WTC11 (cell line): Measurements from ENCODE around the gene TSPAN18. TPM values are rescaled to one million over a fixed set of nuclear protein-coding genes. Genes with fewer than 3 reads are reported as not detected.

Source experiments
- ATAC-seq: fragments of 200-7000 bp; cut with Tn5 transposase; 2 replicates; pipeline ENCODE4 v1.10.0; 2021; ENCODE audit warnings: mild to moderate bottlenecking, moderate library complexity
- CTCF ChIA-PET: fragments of 300-600 bp; sonication (Branson Sonifier 250); formaldehyde crosslinking; loops from one replicate; lab custom pipeline; 2021; ENCODE audit warnings: antibody characterized with exemption; lab: Charles Lee
- POLR2A ChIA-PET: fragments of 350-600 bp; sonication (Branson Sonifier 250); formaldehyde crosslinking; loops from one replicate; lab custom pipeline; 2021; ENCODE audit warnings: antibody characterized with exemption; lab: Charles Lee
- DNase-seq: peaks from one replicate; pipeline ENCODE4 v3.0.0; 2021; ENCODE audit warnings: low spot score
- H3K27ac Mint-ChIP-seq: 2 replicates; pipeline ENCODE4 v1.8.0; 2021; ENCODE audit warnings: mixed read lengths
- H3K27me3 Mint-ChIP-seq: 2 replicates; pipeline ENCODE4 v1.8.0; 2021; ENCODE audit warnings: low read depth, mild to moderate bottlenecking, moderate library complexity, mixed read lengths
- H3K36me3 Mint-ChIP-seq: 2 replicates; pipeline ENCODE4 v1.8.0; 2021; ENCODE audit warnings: mixed read lengths
- H3K4me1 Mint-ChIP-seq: 2 replicates; pipeline ENCODE4 v1.8.0; 2022; ENCODE audit warnings: mixed read lengths
- H3K4me3 Mint-ChIP-seq: 2 replicates; pipeline ENCODE4 v1.8.0; 2021; ENCODE audit warnings: mild to moderate bottlenecking, moderate library complexity, mixed read lengths
- H3K9me3 Mint-ChIP-seq: 2 replicates; pipeline ENCODE4 v1.8.0; 2021; ENCODE audit warnings: mixed read lengths
- ATF3 ChIP-seq: sonication (generic); formaldehyde crosslinking; conservative IDR thresholded peaks from 2 replicates; pipeline ENCODE4 v1.8.1; 2022; ENCODE audit warnings: mild to moderate bottlenecking, missing genetic modification reagents
- ATF6 ChIP-seq: sonication (generic); formaldehyde crosslinking; IDR thresholded peaks from 2 replicates; pipeline ENCODE4 v1.8.1; 2023; ENCODE audit warnings: mild to moderate bottlenecking, missing genetic modification reagents
- CREM ChIP-seq: sonication (generic); formaldehyde crosslinking; IDR thresholded peaks from 2 replicates; pipeline ENCODE4 v1.8.1; 2022; ENCODE audit warnings: mild to moderate bottlenecking, missing genetic modification reagents, moderate library complexity
- ERG ChIP-seq: fragments of 250-450 bp; sonication (Bioruptor Pico); IDR thresholded peaks from 2 replicates; pipeline ENCODE4 v1.8.0; 2021; ENCODE audit warnings: mild to moderate bottlenecking
- ESRRA ChIP-seq: sonication (generic); formaldehyde crosslinking; IDR thresholded peaks from 2 replicates; pipeline ENCODE4 v1.8.1; 2022; ENCODE audit warnings: mild to moderate bottlenecking, missing genetic modification reagents, borderline replicate concordance
- GTF2I ChIP-seq: fragments of 250-450 bp; sonication (Bioruptor Pico); conservative IDR thresholded peaks from 2 replicates; pipeline ENCODE4 v1.4.0; 2021; ENCODE audit warnings: mild to moderate bottlenecking
- HMGXB4 ChIP-seq: sonication (generic); formaldehyde crosslinking; IDR thresholded peaks from 2 replicates; pipeline ENCODE4 v1.8.1; 2023; ENCODE audit warnings: mild to moderate bottlenecking, moderate library complexity, missing genetic modification reagents
- JAZF1 ChIP-seq: fragments of 250-450 bp; sonication (Bioruptor Pico); IDR thresholded peaks from 2 replicates; pipeline ENCODE4 v1.9.0; 2021; ENCODE audit warnings: moderate library complexity, mild to moderate bottlenecking, inconsistent platforms
- MAX ChIP-seq: sonication (generic); formaldehyde crosslinking; IDR thresholded peaks from 2 replicates; pipeline ENCODE4 v1.8.0; 2022; ENCODE audit warnings: mild to moderate bottlenecking, missing genetic modification reagents
- MLX ChIP-seq: sonication (generic); formaldehyde crosslinking; IDR thresholded peaks from 2 replicates; pipeline ENCODE4 v1.8.1; 2023; ENCODE audit warnings: mild to moderate bottlenecking, missing genetic modification reagents, moderate library complexity
- MYBL2 ChIP-seq: sonication (generic); formaldehyde crosslinking; IDR thresholded peaks from 2 replicates; pipeline ENCODE4 v1.8.1; 2023; ENCODE audit warnings: mild to moderate bottlenecking, moderate library complexity, missing genetic modification reagents
- NFATC4 ChIP-seq: fragments of 250-450 bp; sonication (Bioruptor Pico); IDR thresholded peaks from 2 replicates; pipeline ENCODE4 v1.9.0; 2021; ENCODE audit warnings: mild to moderate bottlenecking
- NR3C1 ChIP-seq: sonication (generic); formaldehyde crosslinking; conservative IDR thresholded peaks from 2 replicates; pipeline ENCODE4 v1.8.1; 2023; ENCODE audit warnings: low read depth, mild to moderate bottlenecking, missing genetic modification reagents
- PRRX2 ChIP-seq: fragments of 250-450 bp; sonication (Bioruptor Pico); IDR thresholded peaks from 2 replicates; pipeline ENCODE4 v1.8.0; 2021; ENCODE audit warnings: mild to moderate bottlenecking
- SMAD3 ChIP-seq: sonication (generic); formaldehyde crosslinking; IDR thresholded peaks from 2 replicates; pipeline ENCODE4 v1.8.0; 2022; ENCODE audit warnings: missing genetic modification reagents, mild to moderate bottlenecking, borderline replicate concordance
- STAT6 ChIP-seq: sonication (generic); formaldehyde crosslinking; conservative IDR thresholded peaks from 2 replicates; pipeline ENCODE4 v1.8.1; 2023; ENCODE audit warnings: mild to moderate bottlenecking, low read depth, missing genetic modification reagents, moderate library complexity
- ZNF281 ChIP-seq: sonication (generic); formaldehyde crosslinking; IDR thresholded peaks from 2 replicates; pipeline ENCODE4 v1.8.0; 2023; ENCODE audit warnings: mild to moderate bottlenecking, missing genetic modification reagents
- ZNF423 ChIP-seq: fragments of 250-450 bp; sonication (Bioruptor Pico); IDR thresholded peaks from 2 replicates; pipeline ENCODE4 v2.1.2; 2022; ENCODE audit warnings: mild to moderate bottlenecking, moderate library complexity
- ZNF512 ChIP-seq: sonication (generic); formaldehyde crosslinking; IDR thresholded peaks from 2 replicates; pipeline ENCODE4 v1.8.1; 2022; ENCODE audit warnings: missing genetic modification reagents, borderline replicate concordance
- total RNA-seq: library from RNA; stranded (reverse); gene quantifications from 3 replicates; pipeline ENCODE4 v1.2.3, GENCODE V29; 2021

The TSPAN18 gene
- total RNA-seq, 1 experiment from 2014 or later: 44.7 TPM

GRCh38 chr11:44766112-44766971, 39.6 kb downstream of the TSPAN18 start:
- H3K27me3 Mint-ChIP-seq: no peaks in the 10 kb centered on the region; the same call in 1 of the 2 replicates
- peak; percentile 33; the same call in 1 of the 2 replicates for ATAC-seq
- H3K27ac Mint-ChIP-seq: peak overlapping the region; percentile 33; the same call in 1 of the 2 replicates
- DNase-seq: no peak
- H3K4me3 Mint-ChIP-seq: no peak overlapping the region
- POLR2A ChIA-PET: no interaction called here
- H3K36me3 Mint-ChIP-seq: peaks cover 31% of the 10 kb centered on the region
- no peak for TF ChIP-seq NFATC4
- TF ChIP-seq NR3C1 (CRISPR knock-in tag): no peak
- no peak for TF ChIP-seq CREM (CRISPR knock-in tag)
- TF ChIP-seq GTF2I (CRISPR knock-in tag): 0 out of 2 replicates have a peak, but pooled peaks have one; percentile 47
- TF ChIP-seq, all 79 proteins: peak for 1
- H3K4me1 Mint-ChIP-seq: peaks cover 53% of the 10 kb centered on the region
- H3K9me3 Mint-ChIP-seq: peaks cover 16% of the 10 kb centered on the region
- CTCF ChIA-PET: interaction anchor here (1.1 to 1.8 kb wide), 7 partner anchors 9 to 207 kb away, joined by 3 to 9 read pairs (median 3); no protein-coding TSS in a partner anchor

GRCh38 chr11:44766972-44767278, 40.2 kb downstream of the TSPAN18 start:
- Mint-ChIP-seq H3K9me3 (peaks cover 16% of the 10 kb centered on the region), H3K27ac (no peak overlapping the region), H3K4me1 (peaks cover 47% of the 10 kb centered on the region), H3K36me3 (peaks cover 31% of the 10 kb centered on the region), H3K27me3 (no peaks in the 10 kb centered on the region; the same call in 1 of the 2 replicates), H3K4me3 (no peak overlapping the region)
- ChIA-PET POLR2A (no interaction called here), CTCF (interaction anchor here (0.5 to 1.8 kb wide), 8 partner anchors 8 to 1046 kb away, joined by 3 to 9 read pairs (median 4); no protein-coding TSS in a partner anchor)
- ATAC-seq (no peak), DNase-seq (no peak)
- TF ChIP-seq ERG (CRISPR knock-in tag) (no peak), PRRX2 (CRISPR knock-in tag) (no peak), ZNF423 (CRISPR knock-in tag) (no peak), ATF6 (CRISPR knock-in tag) (no peak), SMAD3 (CRISPR knock-in tag) (no peak), ESRRA (CRISPR knock-in tag) (no peak), MLX (CRISPR knock-in tag) (no peak), JAZF1 (no peak), ATF3 (CRISPR knock-in tag) (no peak), MYBL2 (CRISPR knock-in tag) (no peak), ZNF281 (CRISPR knock-in tag) (no peak), MAX (CRISPR knock-in tag) (no peak), HMGXB4 (CRISPR knock-in tag) (no peak), ZNF512 (CRISPR knock-in tag) (no peak), STAT6 (CRISPR knock-in tag) (no peak)
